NOMO-1 (cell line): ENCODE results near the gene FLT1.

ENCODE experiments used
- DNase-seq, 2 experiments: peaks; one replicate each; lab custom pipeline; 2025; ENCODE audit not compliant: unreplicated experiment in 2 of 2; lab: John Stamatoyannopoulos, UW

Gene FLT1

GRCh38 chr13:28267497-28267896 is 227.4 kb downstream of the FLT1 start:
- no peak for DNase-seq

GRCh38 chr13:28258417-28258816 is 236.5 kb downstream of the FLT1 start:
- peak in 1 of 2 experiments; percentile 43 for DNase-seq

GRCh38 chr13:28257305-28257704 is 237.6 kb downstream of the FLT1 start:
- no peak for DNase-seq

DNA sequence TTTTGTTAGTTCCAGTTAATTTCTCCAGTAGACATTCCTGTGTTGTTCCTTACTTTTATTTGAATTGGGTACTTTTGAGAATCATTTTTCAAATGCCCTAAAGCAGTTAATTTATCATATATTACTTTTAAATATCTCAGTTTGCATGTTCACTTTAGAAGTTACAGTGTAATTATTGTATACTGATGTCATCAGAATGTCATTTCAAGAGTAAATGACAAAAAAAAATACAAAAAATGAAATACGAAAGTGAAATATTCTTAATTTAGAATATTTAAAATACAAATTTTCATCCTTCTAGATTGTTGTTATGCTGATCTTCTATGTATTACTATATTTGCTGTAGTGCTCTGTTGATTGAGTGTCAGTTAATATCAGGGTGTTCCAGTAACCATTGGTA is 242.4 kb downstream of the FLT1 start:
- DNase-seq = no peak

GRCh38 chr13:28251466-28251865 is 243.5 kb downstream of the FLT1 start:
- DNase-seq = peak in 1 of 2 experiments; percentile 31

DNA sequence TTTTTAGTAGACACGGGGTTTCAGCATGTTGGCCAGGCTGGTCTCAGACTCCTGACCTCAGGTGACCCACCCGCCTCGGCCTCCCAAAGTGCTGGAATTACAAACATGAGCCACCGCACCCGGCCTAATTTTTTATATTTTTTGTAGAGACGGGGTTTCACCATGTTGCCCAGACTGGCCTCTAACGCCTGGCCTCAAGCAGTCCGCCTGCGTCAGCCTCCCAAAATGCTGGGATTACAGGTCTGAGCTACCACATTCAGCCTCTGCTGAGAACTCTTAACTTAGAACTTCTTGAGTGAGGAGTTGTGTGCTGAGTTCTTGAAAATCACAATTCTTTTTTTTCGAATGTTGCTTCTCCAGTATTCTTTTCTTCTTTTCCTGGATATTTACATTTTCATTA is 244.4 kb downstream of the FLT1 start:
- DNase-seq = no peak
